ENCODE measurements around the gene WDR70.
A peak's percentile ranks its signal among the peaks of the same experiment; 100 is the strongest.
"Not testable (repeated sequence)": the region's sequence is repeated elsewhere in the genome, so short reads cannot be mapped to it uniquely, and the experiment has no call there.

Gene WDR70

DNA sequence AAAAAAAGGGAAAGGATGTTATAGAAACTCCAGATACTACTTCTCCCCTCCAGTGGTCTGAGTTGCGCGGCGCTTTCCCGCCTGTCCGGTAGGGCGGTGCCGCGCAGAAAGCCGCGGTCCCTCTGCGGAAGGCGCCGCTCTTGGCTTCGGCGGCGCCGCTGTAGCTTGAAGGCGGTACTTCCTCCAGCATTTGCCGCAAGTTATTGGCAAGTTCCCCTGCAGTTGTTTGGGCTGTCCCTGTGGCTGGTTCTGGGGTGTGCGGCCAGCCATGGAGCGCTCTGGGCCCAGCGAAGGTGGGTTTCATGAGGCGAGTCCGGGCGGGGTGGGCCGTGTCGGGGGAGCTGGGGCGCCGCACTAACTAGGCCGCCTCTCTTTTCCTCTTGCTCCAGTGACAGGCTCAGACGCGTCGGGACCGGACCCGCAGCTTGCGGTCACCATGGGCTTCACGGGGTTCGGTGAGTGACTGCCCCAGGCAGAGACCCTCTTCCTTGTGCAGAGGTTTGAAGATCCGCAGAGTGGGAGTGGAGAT, at the start of gene WDR70:
Gene WDR70 (plus strand): TSS at position 219 of the 529 bp plus-strand sequence. CDS start 50 bp downstream, at position 269.
- DNase-seq, result peak; percentile 72

DNA sequence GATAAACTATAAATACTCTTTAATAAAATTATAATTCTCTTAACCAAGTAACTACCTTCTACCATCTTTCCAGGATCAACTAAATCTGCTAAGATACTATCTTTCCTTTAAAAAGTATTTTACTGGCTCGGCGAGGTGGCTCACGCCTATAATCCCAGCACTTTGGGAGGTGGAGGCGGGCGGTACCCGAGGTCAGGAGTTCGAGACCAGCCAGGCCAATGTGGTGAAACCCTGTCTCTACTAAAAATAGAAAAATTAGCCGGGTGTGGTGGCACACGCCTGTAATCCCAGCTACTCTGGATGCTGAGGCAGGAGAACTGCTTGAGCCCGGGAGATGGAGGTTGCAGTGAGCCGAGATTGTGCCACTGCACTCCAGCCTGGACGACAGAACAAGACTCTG, 44.4 kb upstream of the WDR70 start:
- DNase-seq, result not testable (repeated sequence)

DNA sequence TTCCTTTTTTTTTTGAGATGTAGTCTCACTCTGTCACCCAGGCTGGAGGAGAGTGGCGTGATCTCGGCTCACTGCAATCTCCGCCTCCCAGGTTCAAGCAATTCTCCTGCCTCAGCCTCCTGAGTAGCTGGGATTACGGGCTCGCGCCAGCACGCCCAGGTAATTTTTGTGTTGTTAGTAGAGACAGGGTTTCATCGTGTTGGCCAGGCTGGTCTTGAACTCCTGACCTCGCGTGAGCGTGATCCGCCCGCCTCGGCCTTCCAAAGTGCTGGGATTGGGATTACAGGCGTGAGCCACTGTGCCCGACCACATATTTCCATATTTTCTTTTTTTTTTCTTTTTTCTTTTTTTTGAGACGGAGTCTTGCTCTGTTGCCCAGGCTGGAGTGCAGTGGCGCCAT, 36.4 kb upstream of the WDR70 start:
- DNase-seq, result not testable (repeated sequence)

DNA sequence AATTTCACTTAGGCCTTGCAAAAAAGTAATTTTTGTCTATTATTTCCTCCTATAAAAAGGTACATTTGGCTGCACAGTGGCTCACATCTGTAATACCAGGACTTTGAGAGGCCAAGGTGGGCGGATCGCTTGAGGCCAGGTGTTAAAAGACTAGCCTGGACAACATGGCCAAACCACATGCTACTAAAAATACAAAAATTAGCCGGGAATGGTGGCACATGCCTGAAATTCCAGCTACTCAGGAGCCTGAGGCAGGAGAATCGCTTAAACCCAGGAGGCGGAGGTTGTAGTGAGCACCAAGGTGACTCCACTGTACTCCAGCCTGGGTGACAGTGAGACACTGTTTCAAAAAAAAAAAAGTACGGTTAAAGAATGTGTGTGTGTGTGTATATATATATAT, 24.0 kb upstream of the WDR70 start:
- DNase-seq, result no peak

DNA sequence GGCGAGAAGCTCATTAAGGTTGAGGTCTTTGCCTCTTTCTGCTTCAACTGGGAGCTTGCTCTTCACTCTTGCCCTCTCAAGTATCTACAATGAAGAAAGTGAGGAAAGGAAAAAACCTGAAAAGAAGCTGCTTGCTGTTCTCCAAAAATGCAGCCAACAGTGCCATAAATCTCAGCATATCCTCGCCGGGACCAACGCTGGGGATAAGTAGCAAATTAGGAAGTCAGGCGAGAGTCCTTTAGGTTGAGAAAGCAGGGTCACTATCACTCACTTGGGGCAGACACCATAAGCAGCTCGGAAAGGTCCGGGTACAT, 8.6 kb upstream of the WDR70 start:
- DNase-seq, result no peak

DNA sequence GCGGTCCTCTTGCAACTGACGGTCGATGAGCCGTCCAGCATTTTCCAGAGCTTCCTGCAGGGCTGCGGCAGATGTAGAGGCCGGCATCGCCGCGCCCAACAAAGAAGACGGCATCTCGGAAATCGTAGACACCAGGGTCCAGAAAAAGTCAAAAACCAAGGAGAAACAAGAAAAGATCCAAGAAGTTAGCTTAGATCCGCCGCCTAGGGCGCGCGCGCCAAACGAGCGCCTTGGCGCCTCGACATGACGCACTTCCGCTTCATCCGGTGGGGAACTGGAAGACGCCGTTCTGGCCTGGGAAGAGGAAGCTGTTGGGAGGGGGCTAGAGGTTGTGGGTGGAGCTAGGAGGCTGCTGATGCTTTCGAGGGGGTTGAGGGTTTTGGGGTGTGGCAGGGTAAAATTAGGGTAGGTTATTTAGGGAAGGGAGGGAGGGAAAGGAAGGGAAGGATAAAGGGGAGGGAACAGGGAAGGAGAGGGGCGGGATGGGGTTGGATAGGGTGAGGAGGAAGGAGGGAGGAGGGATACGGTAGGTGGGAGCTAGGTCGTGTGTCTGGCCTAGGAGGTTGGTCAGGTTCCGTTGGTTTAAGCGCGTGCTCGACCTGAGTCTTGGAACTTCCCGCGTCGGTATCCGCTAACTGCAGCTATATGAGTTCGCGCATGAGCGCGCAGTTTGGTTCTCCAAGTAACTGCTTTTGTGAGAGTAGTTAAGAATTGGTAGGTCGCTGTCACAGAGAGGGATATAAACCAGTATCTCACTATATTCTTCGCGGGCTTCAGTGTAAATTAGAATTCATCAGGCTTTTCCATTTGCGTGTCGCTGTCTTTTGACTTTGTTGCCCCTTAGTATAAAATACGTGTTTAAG, 8.0 kb upstream of the WDR70 start, which contains the start of gene NUP155:
Gene NUP155 (minus strand): TSS at position 243 of the 863 bp plus-strand sequence. CDS start 129 bp downstream, at position 114.
- DNase-seq, result peak; percentile 83

DNA sequence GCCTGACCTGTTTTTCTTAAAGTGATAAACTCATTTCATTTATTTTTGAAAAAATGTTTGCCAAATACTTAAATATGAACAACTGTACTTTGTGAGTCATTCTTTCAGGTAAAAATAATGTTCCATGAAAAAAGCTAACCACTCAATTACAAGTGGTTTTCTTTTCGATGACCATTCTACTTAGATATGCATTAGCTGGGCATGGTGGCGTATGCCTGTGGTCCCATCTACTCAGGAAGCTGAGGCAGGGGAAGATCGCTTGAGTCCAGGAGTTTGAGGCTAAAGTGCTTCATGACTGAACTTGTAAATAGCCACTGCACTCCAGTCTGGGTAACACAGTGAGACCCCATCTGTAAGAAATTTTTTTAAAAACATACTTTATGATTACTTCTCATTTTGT, 4.0 kb upstream of the WDR70 start:
- DNase-seq, result no peak

DNA sequence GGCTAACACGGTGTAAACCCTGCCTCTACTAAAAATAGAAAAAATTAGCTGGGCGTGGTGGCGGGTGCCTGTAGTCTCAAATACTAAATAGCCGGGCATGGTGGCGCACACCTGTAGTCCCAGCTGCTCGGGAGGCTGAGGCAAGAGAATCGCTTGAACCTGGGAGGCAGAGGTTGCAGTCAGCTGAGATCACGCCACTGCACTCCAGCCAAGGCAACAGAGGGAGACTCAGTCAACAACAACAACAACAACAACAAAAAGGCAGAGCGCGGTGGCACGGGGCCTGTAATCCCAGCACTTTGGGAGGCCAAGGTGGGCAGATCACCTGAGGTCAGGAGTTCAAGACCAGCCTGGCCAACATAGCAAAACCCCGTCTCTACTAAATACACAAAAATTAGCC, 1.1 kb upstream of the WDR70 start:
- DNase-seq, result not testable (repeated sequence)

DNA sequence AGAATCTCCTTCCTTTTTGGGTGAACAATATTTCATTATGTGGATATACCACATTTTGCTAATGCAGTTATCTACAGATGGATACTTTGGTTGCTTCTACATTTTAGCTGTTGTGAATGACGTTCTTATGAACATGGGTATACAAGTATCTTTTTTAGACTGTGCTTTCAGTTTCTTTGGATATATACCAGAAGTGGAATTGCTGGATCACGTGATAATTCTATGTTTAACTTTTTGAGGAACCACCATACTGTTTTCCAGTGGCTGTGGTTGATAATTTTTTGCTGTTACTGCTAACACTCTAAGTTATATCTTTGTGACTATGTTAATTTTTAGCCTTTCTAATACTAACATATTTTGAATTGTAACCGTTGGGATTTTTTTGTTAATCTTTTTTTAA, 12.5 kb downstream of the WDR70 start:
- DNase-seq, result no peak

DNA sequence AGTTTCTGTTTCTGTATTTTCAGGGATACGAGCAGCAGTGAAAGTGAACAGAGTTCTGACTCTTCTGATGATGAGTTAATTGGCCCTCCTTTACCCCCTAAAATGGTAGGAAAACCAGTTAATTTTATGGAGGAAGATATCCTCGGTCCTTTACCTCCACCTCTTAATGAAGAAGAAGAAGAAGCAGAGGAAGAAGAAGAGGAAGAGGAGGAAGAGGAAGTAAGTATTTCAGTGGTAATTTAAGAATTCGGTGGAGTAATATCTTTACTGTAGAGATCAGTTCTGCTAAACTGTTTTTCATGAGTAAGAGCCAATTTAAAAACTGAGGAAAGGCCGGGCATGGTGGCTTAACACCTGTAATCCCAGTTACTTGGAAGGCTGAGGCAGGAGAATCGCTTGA, 17.2 kb downstream of the WDR70 start:
- DNase-seq, result no peak

DNA sequence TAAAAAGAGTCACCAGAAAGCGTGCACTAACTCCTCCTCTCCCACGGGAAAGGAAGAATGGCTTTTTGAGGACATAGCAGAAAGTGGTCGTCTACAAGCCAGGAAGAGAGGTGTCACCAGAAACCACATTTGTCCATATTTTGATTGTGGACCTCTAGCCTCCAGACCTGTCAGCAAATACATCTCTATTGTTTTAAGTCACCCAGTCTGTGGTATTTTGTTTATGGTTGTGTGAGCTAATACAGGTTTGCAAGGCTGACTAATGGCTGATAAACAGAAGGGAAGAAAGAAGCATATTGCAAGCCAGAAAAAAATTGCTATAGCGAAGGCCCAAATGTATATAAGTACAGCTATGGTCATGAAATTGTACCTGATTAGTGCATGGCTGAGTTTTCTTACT, 21.4 kb downstream of the WDR70 start:
- DNase-seq, result no peak

DNA sequence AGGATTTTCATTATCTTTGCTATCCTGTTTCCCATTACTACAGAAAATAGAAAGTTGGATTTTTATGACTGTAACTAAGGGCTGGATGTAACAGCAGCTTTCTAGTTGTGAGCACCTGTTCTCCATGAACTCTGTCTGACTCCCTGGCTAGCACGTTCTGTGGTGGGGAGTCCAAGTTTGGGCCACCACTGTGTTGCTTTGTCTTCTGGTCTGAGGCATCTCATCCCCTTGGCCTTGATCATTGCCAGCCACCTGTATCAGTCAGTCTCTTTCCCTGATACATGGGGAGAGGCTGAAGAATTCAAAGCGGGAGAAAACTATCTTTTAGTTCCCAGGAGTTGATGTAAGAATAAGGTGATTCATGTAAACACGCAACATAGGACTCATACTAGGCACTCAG, 33.4 kb downstream of the WDR70 start:
- no peak for DNase-seq

DNA sequence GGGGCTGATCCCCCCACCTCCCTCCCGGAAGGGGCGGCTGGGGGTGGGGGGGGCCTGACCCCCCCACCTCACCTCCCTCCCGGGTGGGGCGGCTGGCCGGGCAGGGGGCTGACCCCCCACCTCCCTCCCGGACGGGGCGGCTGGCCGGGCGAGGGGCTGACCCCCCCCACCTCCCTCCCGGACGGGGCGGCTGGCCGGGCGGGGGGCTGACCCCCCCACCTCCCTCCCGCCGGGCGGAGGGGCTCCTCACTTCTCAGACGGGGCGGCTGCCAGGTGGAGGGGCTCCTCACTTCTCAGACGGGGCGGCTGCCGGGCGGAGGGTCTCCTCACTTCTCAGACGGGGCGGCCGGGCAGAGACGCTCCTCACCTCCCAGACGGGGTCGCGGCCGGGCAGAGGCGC, 36.3 kb downstream of the WDR70 start:
- DNase-seq, result not testable (repeated sequence)

DNA sequence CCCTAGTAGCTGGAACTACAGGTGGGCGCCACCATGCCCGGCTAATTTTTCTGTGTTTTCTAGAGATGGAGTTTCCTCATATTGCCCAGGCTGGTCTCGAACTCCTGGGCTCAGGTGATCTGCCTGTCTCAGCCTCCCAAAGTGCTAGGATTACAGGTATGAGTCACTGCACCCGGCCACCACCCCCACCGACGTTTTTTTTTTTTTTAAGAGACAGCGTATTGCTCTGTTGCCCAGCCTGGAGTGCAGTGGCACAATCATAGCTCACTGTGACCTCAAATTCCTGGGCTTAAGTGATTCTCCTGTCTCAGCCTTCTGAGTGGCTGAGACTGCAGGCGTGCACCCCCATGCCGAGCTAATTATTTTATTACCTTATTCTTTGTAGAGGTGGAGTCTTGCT, 38.2 kb downstream of the WDR70 start:
- no peak for DNase-seq

DNA sequence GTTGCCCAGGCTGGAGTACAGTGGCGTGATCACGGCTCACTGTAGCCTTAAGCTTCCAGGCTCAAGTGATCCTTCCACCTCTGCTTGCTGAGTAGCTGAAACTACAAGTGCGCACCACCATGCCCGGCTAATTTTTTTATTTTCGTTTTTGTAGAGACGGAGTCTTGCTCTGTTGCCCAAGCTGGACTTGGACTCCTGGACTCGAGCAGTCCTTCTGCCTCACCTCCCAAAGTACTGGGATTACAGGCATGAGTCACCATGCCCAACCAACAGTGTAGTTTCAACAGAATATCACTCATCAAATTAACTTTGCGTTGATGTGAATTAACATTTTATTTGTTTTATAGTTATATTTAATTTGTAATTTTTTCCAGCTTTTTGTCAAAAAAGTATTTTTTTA, 45.3 kb downstream of the WDR70 start:
- DNase-seq, result no peak

DNA sequence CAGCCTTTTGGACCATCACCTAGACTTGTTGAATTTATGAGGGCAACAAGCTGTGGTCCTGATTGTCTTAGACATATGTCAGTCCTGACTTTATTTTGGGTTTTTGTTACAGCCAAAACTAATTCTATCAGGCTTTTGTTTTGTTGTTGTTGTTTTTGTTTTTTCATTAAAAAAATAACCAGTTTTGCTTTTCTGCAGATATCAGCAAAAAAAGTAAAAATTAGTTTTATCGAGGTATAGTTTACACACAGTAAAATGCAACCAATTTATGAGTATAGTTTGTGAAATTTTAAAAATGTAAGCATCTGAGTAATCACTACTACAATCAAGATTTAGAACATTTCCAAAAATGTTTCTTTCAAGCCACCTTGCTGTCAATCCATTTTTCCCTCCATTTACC, 48.9 kb downstream of the WDR70 start:
- DNase-seq, result no peak

DNA sequence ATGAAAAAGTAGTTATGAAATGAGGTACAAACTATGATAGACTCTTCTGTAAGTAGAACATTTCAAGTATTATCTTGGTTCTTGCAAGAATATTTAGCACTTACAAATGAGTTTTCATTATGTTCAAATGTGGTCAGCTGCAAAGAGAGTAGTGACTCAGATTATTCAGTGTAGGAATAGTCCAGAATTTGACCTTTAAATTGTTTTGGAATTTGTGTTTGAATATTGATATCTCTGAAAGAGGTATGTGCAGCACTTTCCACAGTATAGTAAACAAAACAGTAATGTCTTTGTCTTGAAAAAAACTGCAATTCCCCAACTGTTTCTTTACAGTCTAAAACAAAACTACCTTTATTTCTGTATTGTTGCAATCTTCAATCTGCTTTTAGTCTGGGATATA, 56.1 kb downstream of the WDR70 start:
- no peak for DNase-seq

DNA sequence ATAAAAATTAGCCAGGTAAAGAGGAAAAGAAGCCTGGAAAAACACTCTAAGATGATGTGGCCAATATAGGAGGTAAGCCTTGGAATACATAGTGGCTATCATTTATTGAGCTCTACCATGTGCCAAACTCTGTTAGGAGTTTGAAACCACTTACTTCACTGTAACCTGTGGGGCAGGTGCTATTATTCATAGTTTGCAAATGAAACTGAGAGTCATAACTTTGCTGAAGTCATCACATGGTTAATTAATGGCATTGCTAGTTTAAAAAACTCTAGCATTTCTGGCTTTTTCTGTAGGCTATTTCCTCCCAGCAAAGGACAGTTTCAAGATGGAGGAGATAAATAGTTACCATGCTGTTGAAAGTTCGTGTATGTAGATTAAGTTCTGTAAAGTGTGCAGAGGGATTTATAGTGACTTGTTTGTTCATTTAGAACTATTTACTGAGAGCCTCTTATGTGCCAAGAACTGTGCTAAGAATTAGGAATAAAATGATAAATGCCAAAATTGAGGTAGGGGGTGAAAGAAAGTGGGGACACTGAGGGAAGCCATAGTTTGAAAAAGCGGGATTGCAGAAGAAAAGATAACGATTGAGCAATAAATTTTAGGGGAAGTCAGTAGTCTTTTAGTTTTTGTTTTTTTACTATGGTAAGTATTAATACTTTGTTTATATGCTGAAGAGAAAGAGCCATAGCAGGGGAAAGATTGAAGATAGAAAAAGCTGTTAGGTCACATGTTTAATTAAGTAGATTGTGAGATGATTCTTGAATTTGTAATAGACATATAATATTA, 57.2 kb downstream of the WDR70 start:
- no peak for DNase-seq

DNA sequence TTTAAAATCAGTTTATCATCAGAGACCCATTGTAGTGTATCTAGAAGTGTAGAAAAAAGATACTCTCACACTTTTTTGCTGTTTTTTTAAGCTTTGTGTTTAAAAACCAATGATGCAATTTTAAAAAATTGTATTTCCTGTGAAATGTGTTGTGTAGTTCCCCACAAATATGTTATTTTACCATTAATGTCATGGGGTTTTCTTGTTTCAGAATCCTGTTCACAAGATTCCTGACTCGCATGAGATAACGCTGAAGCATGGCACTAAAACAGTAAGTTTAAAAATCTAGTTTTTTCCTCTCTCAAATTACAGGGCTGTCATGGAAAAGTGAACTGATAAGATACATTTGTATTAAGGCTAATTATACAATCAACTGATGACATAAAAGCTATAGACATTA, 58.6 kb downstream of the WDR70 start:
- no peak for DNase-seq

DNA sequence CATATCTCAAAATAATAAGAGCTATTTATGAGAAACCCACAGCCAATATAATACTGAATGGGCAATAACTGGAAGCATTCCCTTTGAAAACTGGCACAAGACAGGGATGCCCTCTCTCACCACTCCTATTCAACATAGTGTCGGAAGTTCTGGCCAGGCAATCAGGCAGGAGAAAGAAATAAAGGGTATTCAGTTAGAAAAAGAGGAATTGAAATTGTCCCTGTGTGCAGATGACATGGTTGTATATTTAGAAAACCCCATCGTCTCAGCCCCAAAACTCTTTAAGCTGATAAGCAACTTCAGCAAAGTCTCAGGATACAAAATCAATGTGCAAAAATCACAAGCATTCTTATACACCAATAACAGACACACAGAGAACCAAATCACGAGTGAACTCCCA, 66.7 kb downstream of the WDR70 start:
- not testable (repeated sequence) for DNase-seq

DNA sequence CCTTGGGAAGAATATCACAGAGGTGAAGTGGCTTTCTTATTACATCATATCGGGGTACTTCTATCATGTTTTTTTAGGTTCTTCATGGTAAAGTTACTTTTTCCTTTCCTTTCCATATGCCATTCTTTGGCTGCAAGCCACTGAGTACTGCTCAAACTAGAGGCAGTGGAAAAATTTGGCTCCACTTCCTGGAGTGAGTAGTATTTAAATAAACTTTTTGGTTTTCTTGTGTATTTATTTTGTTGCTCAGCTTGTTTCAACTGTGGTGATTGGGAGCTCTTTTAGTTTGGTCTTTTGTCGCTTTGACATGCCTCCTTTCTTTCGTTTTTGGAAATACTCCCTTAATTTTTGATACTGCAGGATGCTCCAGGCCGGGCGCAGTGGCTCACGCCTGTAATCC, 69.8 kb downstream of the WDR70 start:
- DNase-seq, result no peak

DNA sequence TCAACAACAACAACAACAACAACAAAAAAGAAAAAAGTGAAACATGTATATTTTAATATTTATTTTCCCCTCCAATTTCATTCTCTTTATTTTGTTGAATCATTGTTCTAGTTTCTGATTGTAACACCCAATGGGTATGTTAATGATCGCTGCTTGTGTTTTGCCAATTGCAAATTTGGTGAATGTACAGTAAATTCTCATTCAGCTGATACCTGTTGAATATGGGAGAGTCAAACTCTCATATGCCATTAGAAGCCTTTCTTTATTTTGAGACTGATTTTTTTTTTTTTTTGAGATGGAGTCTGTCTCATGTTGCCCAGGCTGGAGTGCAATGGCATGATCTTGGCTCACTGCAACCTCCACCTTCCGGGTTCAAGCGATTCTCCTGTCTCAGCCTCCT, 72.9 kb downstream of the WDR70 start:
- not testable (repeated sequence) for DNase-seq

DNA sequence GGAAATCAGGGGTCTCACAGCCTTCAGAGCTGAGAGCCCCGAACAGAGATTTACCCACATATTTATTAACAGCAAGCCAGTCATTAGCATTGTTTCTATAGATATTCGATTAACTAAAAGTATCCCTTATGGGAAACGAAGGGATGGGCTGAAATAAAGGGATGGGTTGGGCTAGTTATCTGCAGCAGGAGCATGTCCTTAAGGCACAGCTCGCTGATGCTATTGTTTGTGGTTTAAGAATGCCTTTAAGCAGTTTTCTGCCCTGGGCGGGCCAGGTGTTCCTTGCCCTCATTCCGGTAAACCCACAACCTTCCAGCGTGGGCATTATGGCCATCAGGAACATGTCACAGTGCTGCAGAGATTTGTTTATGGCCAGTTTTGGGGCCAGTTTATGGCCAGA, 74.1 kb downstream of the WDR70 start:
- DNase-seq, result not testable (repeated sequence)

Measured in stimulated activated CD4-positive, alpha-beta T cell treated with anti-CD3 and anti-CD28 coated beads, Interleukin-12 subunit alpha, Interleukin-12 subunit beta, amount 100 ng/mL, for 4 hours (primary cell).